Suppressor macrophage treated with lipopolysaccharide for 1 hour (primary cell): Measurements from ENCODE around the gene RRM2.
A peak's percentile ranks its signal among the peaks of the same experiment; 100 is the strongest.

ENCODE experiments used
- DNase-seq, 3 donors: peaks; one replicate each; pipeline ENCODE4 v3.0.0-alpha.2; 2020 to 2022

RRM2 gene

DNA sequence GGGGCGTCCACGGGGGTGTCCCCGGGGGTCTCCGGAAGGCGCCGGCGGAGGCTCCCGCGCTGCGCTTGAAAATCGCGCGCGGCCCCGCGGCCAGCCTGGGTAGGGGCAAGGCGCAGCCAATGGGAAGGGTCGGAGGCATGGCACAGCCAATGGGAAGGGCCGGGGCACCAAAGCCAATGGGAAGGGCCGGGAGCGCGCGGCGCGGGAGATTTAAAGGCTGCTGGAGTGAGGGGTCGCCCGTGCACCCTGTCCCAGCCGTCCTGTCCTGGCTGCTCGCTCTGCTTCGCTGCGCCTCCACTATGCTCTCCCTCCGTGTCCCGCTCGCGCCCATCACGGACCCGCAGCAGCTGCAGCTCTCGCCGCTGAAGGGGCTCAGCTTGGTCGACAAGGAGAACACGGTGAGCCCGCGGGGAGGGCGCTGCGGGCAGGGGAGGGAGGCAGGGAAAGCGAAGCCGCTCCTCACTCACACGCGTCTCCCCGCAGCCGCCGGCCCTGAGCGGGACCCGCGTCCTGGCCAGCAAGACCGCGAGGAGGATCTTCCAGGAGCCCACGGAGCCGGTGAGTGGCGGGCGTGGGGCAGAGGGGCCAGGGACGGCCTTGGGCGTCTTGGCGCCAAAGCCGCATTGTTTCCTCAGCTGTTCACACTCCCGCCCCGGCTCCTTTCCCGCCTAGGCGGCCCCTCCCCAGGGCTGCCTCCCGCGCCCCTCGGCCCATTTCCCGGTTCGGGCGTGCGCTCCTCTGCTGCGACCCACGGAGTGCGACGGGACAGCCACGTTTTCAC lies at the start of gene RRM2:
RRM2 (plus strand) TSS at position 240 of the 781 bp plus-strand sequence; CDS start at position 300, 60 bp downstream.
- peak; percentile 91 to 95 (median 92) for DNase-seq

DNA sequence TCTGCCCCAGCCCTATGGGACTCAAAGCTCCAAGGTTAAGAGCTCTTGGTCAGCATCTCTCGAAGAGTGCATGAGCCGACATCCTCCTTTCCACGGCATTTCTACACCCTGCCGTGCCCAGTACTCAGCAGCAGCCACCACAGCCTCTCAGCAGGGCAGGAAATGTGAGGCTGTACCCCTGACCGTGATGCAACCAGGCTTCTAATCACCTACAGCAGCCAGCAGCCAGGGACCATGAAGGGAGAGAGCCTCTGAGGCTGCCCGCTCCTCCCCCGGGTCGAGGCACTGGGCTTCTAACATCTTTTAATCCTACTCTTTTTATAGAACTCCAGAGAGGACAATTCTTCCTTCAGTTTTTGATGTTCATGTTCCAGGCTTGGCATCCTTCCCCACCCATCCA lies 48.8 kb upstream of the RRM2 start:
- no peak for DNase-seq

DNA sequence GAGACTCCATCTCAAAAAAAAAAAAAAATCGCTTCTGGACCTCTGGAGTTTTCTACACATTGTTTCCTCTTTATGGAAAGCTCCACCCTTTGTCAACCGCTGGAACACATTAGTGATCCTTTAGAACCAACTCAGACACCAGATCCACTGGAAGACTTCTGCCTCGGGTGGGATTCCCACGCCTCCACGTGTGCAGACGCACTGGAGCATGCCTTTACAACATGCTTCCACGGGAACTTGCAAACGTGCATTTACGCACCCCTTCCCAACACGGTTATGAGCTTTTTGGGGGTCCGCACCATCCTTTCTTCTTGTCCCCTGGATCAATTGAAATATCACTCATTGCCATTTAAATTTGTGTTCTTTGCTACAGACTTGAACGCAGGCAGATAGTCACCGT lies 47.4 kb upstream of the RRM2 start:
- DNase-seq: no peak

DNA sequence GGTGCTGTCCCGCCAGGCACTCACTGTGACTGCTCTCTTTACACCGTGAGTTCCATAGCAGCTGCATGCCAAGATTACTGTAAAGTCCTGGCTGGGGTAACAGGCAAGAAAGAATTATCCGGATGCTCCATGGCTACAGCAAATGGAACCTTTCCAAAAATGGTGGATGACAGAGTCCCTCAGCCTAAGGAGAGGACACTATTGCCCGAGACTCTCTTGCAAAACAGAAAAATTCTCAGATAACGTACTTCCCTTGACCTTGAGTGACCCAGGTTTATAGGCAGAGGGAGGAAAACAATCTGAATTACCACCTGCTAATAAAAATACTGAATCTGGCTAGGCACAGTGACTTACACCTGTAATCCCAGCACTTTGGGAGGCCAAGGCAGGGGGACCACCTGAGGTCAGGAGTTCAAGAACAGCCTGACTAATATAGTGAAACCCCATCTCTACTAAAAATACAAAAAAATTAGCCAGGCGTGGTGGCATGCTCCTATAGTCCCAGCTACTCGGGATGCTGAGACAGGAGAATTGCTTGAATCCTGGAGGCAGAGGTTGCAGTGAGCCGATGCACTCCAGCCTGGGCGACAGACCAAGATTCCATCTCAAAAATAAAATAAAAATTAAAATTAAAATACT lies 46.8 kb upstream of the RRM2 start:
- DNase-seq: peak; percentile 12 to 35 (median 22)

DNA sequence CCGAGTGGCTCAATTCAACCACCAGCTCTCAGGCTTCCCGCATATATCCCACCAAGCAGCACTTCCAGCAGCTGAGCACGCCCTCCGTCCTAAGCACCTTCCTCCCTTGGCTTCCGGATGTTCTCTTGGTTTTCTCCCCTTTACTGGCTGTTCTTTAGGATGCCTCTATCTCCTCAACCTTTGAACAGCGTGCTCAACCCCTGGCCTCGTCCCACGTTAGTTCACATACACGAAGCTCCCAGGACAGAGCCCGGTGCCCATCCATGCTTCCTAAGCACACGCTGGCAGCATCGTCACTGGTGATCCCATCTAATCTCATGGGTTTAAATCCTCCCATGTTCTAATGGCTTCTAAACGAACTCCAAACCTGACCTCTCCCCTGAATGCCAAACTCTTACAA lies 46.0 kb upstream of the RRM2 start:
- DNase-seq: no peak

DNA sequence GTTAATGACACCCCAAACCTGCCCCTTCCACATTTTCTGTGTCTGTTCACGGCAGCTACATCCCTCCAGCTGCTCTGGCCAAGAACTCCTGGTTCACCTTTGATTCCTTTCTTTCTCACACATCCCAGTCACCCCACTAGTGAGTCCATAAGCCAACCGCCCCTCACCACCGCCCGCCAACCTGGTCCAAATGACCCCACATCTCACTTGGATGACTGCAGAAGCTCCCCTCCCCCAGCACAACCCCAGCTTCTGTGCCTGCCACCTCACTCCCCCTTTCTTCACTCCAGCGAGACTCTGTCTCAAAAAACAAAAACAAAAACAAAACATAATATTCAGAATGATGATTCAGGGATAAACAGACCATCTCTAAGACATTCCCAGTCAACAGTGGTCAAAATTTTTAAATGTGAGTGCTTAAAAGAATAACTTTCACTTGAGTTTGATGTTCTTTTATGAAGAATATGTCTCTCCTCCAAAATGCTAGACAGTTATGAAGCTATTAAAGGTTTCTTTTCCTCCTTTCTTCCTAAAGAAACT lies 45.5 kb upstream of the RRM2 start:
- no peak for DNase-seq

DNA sequence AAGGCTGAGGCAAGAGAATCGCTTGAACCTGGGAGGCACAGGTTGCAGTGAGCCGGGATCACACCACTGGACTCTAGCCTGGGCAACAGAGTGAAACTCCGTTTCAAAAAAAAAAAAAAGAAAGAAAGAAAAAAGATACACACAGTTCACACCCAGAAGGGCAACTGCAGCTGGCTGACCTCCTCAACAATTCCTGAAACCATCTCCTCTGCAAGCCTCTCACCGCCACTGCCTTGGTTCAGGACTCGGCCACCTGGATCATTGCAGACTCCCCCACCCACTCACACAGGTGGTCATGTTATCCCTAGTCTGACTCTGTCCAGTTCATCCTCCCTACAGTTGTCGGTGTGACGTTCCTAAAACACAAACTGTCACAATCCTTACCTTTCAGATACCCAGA lies 44.5 kb upstream of the RRM2 start:
- no peak for DNase-seq

DNA sequence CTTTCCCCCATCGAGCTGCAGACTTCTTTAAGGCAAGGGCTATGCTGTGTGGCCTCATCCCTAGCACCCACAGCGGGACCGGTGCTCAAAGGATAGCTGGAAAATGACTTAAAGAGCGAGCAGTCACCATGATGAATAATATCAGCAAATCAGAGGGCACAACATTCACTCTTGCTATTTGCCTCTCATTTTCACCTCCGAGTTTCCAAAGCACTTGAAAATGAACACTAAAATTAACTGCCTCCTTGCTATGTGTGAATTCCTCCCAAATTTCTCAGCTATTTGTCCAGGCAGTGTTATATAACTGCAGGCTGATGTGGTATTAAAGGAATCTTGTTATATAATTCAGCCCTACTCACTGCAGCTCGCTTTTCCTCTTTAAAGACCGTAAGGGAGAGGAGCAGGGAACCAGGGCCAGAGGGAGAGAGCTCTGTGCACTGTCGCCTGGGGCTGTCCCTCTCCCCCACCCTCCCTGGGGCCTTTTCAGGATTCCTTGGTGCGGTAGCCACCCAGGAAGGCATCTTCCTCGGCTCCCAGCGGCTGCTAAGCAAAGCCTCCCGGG lies 43.8 kb upstream of the RRM2 start:
- DNase-seq: no peak

DNA sequence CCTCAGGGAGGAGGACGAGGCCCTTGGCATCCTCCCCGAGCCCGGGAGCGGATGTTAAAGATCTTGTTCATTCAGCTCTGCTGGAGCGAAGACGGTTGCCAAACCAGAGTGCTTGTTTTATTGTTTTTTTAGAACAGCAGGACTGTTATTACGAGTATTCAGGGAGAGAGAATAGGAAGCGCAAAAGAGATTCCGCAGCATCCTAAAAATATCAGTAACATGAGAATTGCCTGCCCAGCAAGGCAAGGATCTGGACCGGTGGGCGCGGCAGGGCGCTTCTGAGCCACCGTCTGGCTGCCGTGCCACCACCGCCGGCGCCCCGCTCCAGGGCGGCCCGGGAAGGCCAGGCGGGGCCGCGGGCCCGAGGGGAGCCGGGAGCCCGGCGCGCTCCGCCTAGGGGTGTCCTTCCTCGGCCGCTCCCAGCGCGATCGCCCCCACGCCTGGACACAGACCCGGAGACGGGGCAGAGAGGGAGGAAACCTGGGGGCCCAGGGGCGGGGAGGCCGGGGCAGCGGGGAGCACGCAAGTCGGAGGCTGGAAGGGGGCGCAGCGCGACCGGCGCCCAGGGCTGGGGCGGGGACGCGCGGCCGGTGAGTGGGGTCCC lies 43.2 kb upstream of the RRM2 start:
- DNase-seq: peak in 2 of 3 donors; percentile 21 to 58

DNA sequence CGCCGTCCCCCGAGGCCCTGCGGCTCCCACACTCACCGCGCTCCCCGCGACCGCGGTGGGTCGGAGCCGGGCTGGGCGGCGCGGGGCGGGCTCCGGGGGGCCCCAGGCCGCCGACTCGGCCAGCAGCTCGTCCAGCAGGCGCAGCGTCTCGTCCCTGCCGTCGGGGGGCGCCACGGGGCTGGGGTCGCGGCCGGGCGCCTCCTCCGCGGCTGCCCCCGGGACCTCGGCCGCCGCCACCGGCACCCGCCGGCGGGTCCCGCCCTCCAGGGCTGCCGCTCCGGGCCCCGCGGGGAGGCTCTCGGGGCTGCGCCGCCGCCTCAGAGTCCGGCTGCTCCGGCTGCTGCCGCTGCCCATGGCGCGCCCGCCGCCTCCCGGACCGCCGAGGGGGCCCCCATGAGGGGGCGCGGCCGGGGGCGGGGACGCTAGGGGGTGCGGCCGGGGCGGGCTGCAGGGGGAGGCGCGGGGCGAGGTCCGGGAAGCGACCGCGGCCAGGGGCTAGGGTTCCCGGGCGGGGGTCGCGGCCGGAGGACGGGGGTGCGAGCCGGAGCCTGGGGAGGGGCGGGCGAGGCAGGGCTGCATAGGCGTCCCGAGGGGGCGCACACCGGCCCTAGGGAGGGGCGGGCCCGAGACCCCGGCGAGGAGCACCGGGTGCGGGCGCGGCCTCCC lies 42.5 kb upstream of the RRM2 start, which contains the start of gene CYS1:
CYS1 (minus strand) TSS at position 542 of the 666 bp plus-strand sequence; CDS start at position 354, 188 bp downstream.
- peak in 2 of 3 donors; percentile 37 to 65 for DNase-seq

DNA sequence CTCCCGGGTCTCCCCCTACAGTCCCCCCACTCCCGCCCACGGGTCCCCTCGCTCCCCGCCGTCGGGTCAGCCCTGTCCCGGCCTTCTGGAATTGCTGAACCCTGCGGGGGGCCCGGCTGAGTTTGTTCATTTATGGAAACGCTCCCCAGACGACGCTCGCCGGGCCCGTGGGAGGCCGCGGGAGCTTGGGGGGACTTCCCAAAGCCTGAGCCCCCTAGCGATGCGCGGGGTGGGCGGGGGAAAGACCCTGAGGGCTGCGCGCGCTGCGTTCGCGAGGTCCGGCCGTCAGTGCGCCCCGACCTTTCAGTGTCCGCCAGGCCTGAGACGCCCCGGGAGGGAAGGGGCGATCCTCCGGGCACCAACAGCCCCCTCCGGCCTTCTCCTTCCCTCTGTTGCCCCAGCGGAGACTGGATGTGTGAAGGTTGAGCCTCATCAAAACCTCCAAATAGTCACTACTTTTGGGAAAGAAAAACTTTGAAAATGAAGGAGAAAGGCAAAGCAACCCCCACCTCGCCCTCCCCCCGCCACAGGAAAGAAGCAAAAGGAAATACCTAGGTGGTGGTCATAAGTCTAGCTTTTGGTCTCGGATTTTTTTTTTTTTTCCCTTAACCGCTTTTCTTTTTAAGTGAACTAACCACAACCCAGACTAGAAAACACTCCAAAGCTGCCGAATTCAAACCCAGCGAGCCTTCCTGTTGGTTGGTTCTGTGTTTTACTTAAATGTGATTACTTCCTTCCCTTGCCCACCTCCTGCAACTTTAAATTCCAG lies 41.8 kb upstream of the RRM2 start:
- peak in 1 of 3 donors; percentile 52 for DNase-seq

DNA sequence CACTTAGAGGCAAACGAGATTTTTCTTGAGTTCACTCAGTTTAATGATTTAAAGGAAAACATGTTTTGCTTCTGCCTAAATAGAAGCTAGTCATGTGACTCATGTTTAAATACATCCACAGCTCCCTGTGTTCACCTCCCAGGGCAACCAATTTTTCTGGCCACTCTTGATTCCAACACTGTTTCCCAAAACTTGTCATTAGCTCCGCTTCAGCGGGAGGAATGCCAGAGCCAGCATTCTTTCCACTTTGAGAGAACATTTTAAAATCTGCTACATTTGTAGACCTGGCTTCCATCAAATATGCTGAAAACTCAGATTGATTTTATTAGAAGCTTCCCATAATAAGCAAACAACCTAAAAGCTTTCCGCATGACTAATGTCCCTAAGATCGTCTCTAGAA lies 39.5 kb upstream of the RRM2 start:
- no peak for DNase-seq

DNA sequence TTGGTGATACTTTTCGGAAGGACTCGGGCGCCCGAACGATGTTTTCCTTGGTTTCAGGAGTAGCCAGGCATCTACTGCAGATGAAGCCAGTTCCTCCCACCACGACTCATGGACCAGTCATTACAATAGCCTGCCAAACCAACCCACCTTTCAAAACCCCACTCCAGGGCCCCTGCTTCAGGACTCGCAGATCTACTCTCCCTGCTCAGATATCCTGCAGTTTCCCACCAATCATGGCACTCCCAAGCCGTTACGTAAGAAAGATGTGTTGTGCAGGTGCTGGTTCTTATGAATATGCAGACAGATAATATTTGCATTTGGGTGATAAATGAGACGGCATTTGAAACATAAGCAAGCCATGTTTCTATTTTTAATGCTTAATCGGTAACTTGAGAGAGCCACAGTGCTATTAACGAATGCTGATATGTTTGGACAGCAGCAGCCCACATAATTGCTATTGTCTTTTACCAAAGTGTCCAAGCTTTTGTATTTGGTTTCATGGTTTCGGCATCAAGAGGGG lies 38.8 kb upstream of the RRM2 start:
- no peak for DNase-seq

DNA sequence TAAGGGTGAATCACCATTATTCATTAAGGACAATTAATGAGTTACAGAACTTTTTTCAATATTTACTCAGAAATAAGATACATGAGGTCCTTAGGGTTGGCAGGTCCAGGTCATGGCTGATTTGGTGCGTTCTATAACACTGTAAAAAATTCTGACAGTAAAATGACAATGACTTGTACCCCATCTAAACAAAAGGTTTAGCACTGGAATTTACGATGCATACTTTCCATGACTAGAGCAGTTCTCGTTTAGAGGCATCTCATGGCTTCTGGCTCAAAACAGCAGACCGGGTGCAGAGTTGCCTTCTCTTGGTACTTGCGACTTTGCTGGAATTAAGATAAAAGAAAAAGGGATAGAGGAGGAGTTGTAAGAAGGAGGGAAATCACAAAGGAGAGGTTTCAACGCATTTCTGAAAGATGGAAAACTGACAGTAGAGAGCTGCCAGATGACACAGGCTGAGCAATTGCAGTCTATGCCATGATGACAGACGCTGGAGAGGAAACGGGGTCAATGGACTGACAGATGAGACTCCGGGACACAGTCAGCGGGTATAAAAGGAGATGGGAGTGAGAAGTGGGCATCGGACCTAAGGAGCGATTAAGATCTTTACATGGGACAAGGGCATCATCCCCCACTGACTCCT lies 38.2 kb upstream of the RRM2 start:
- no peak for DNase-seq

DNA sequence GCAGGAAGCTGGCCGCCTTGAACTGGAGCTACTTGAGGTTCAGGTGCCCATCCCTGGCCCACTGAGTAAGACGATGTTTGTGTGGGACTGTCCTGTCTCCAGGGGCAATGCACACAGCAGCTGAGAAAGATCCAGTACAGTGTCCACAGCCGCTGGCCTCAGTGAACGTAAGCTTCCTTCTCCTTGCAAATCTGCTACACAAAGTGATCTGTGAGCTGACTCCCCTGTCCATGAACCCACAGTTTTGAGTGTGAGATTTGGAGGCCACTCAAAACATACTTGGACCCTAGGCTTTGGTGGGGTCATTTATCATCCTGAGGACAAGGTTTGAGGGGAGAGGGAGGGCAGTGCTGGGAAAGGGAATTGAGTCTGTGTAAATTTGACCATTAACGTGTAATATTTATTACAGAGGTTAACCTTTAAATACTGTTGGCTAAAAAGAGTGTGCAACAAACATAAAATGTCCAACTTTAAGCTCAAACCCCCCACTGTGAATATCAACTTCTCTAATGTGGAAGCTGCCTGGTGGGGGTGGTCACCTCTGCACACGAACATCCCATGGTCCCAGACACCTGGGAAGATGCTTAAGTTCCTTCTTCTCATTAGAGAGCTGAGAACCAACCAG lies 37.4 kb upstream of the RRM2 start:
- no peak for DNase-seq

DNA sequence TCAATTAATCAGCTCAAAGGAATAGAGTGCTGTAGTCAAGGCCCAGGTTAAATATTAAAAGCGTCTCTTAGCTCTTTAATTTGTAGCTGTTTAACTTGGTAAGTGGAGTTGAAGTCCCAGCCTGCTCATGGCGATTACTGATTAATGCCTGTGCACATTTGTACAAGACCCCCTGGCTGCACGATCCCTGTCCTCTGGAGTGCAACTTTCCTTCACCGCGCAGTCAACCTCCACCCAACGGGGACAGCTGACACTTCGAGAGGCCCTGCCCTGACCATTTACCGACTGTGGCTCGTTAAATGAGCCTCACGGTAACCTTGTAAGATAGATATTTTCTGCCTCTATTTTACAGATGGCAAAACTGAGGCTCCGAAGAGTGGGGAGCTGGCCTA lies 36.9 kb upstream of the RRM2 start:
- no peak for DNase-seq

DNA sequence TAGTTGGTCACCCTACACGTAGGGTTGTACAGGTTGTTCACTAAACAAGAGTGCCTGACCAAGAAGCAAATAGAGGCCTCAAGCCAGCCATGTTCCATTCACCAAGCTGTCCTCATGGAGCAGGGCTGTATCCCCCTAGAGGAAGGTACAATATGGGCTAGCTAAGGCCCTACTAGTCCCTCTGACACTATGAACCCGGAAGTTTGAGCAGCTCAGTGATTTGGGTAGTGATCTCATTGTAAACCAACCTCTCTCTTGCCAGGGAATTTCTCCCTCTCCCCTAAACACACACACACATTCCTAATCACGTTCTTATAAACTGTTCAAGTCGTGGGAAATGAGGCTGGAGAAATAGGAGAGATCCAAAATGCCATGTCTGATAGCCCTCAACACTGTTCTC lies 35.6 kb upstream of the RRM2 start:
- DNase-seq: no peak

DNA sequence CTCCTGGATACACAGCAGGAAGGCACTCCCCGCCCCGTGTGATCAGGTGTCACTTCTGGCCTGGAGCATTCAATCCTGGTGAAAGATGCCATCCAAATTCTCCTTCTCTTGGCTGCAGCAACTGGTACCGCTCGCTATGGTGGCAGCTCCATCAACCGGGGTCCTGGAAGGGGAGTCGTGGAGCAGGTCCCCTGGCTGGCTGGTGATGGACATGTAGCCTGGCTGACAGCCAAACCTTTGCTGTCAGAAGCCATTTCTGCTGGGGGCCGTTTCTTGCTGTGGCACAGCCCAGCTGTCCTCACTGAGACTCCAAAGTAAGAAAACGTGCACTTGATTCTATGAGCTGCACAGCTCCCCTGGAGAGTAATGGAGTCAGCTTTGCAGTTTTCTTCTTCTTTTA lies 35.2 kb upstream of the RRM2 start:
- DNase-seq: no peak

DNA sequence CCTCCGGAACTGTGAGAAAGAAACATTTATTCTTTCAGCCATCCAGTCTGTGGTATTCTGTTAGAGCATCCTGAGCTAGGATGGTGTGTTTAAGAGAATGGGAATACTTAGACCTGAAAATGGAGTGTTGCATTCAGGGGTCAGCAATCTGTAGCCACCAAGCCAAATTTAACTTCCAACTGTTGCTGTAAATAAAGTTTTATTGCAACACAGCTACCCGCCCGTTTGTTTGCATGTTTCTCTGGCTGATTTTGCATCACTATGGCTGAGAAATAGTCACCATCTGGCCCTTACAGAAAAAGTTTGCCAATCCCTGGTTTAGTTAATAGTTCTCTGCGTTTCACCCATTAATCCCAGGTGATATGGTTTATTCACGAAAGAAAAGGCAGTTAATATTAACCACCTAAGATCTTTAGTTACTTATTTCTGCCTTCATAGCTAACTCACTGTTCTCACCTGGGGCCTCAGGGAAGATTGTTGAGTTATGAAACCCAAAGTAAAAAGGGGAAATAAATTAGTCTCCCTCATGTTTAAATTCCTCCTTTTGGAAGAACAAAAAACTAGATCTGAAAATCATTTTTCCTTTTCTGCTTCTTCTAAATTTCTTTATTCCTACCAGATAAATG lies 32.9 kb upstream of the RRM2 start:
- DNase-seq: no peak

DNA sequence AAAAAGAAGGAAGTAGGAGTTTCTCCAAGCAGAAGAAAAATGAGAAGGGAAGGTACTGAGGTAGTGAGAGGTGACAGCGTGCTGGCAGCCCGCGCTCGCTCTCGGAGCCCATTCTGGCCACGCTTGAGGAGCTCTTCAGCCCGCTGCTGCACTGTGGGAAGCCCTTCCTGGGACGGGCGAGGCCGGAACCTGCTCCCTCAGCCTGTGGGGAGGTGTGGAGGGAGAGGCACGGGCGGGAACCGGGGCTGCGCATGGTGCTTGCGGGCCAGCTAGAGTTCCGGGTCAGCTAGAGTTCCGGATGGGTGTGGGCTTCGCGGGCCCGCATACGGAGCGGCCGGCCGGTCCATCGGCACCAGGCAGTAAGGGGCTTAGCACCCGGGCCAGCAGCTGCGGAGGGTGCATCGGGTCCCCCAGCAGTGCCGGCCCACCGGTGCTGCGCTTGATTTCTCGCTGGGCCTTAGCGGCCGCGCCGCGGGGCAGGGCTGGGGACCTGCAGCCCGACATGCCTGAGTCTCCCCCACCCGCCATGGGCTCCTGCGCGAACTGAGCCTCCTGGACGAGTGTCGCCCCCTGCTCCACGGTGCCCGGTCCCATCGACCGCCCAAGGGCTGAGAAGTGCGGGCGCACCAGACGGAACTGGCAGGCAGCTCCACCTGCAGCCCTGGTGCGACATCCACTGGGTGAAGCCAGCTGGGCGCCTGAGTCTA lies 31.2 kb upstream of the RRM2 start:
- peak in 1 of 3 donors; percentile 21 for DNase-seq
